Measurements from ENCODE around the gene EXOC6.

EXOC6 gene

DNA sequence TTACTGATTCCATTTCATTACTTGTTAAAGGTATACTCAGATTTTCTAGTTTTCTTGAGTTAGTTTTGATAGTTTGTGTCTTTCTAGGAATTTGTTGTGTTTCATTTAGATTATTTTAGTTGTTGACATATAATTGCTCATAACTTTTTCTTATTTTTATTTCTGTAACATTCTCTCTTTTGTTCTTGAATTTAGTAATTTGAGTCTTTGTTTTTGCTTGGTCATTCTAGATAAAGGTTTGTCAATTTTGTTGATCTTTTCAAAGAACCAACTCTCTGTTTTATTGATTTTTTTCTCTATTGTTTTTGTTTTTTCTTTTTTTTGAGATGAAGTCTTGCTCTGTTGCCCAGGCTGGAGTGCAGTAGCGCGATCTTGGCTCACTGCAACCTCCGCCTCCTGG, 7.2 kb downstream of the EXOC6 start:
- DNase-seq (ENCODE audit: low read depth): no peak
- no peak overlapping the region for H3K4me3 ChIP-seq (ENCODE audit: low read length)
- TF ChIP-seq, protein P1, sequence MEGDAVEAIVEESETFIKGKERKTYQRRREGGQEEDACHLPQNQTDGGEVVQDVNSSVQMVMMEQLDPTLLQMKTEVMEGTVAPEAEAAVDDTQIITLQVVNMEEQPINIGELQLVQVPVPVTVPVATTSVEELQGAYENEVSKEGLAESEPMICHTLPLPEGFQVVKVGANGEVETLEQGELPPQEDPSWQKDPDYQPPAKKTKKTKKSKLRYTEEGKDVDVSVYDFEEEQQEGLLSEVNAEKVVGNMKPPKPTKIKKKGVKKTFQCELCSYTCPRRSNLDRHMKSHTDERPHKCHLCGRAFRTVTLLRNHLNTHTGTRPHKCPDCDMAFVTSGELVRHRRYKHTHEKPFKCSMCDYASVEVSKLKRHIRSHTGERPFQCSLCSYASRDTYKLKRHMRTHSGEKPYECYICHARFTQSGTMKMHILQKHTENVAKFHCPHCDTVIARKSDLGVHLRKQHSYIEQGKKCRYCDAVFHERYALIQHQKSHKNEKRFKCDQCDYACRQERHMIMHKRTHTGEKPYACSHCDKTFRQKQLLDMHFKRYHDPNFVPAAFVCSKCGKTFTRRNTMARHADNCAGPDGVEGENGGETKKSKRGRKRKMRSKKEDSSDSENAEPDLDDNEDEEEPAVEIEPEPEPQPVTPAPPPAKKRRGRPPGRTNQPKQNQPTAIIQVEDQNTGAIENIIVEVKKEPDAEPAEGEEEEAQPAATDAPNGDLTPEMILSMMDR (conservative IDR thresholded peaks at IDR 0.05; ENCODE audit: low read length): no peak

DNA sequence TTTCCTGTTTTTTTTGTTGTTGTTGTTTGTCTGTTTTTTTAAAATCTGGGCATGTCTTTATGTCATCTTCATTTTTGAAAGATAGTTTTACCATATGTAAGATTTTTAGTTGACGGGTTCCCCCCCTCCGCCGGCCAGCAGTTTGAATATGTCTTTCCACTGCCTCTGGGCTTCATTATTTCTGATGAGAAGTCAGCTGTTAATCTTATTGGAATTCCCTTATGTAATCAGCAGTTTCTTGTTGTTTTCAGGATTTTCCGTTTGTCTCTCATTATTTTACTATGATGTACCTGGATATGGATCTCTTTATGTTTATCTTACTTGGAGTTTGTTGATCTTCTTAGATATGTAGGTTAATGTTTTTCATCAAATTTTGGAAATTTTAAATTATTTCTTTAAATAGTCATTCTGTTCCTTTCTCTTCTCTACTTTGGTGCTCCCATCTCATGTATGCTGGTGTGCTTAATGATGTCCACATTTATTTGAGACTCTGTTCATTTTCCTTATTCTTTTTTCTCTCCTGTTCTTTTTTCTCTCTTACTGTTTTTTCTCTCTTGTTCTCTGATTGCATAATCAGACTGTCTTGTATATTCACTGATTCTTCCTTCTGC, 9.7 kb downstream of the EXOC6 start:
- DNase-seq (ENCODE audit: low read depth): no peak
- TF ChIP-seq, protein P1 (conservative IDR thresholded peaks at IDR 0.05; ENCODE audit: low read length): no peak

DNA sequence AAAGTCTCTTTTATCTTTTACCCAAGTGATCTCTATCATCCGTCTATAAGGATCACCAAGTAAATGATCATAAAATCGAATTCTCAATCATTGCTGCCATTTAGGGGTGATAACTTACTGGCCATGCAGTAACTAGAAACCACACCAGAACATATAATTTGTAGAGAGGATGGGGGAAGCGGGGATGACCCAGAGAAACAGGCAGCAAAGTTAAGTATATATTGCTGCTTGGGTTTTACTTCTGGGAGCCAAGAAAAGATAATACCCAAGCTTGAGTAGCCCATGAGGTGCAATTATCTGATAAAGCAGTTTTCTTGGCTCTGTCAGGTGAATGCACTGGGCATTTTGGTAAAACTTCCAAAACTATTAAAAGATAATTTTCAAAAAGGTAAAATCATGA, 18.9 kb downstream of the EXOC6 start:
- DNase-seq (ENCODE audit: low read depth): no peak
- H3K4me3 ChIP-seq (ENCODE audit: low read length): no peak overlapping the region
- TF ChIP-seq, protein P1 (conservative IDR thresholded peaks at IDR 0.05; ENCODE audit: low read length): no peak

More for the DNA sequence above, 9.7 kb downstream of the EXOC6 start:
- H3K4me3 ChIP-seq (ENCODE audit: low read length): no peak overlapping the region

DNA sequence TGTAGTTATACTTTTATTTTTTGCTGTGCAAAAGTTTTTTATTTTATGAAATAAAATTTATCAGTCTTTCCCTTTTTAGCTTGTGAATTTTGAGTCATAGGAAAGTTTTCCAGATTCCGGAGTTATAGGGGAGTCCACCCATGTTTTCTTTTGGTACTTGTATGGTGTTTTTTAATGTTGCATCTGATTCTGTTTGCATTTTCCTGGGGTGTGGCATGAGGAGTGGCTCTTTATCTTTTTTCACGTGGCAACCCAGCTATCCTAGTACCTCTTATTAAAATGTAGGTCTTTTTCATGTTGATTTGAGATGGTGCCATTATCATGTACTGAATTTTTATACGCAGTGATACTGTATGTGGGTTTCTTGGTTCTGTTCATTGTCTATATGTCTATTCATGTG, 19.7 kb downstream of the EXOC6 start:
- TF ChIP-seq, protein P1 (conservative IDR thresholded peaks at IDR 0.05; ENCODE audit: low read length): no peak
- no peak overlapping the region for H3K4me3 ChIP-seq (ENCODE audit: low read length)
- DNase-seq (ENCODE audit: low read depth): no peak

DNA sequence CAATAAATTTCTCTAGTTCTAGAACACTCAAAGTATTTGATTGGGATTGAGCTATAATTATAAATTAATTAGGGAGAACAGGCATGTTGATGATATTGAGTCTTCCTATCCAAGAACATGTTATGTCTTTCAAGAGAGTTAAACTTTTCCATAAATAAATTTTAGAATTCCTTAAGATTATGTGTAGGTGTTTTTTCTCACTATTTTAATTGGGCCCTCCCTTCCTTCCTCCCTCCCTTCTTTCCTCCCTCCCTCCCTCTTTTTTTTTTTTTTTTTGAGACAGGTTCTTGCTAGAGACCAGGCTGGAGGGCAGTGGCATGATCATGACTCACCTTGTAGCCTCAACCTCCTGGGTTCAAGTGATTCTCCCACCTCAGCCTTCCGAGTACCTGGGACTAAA, 20.2 kb downstream of the EXOC6 start:
- TF ChIP-seq, protein P1 (conservative IDR thresholded peaks at IDR 0.05; ENCODE audit: low read length): no peak
- no peak for DNase-seq (ENCODE audit: low read depth)
- no peak overlapping the region for H3K4me3 ChIP-seq (ENCODE audit: low read length)

DNA sequence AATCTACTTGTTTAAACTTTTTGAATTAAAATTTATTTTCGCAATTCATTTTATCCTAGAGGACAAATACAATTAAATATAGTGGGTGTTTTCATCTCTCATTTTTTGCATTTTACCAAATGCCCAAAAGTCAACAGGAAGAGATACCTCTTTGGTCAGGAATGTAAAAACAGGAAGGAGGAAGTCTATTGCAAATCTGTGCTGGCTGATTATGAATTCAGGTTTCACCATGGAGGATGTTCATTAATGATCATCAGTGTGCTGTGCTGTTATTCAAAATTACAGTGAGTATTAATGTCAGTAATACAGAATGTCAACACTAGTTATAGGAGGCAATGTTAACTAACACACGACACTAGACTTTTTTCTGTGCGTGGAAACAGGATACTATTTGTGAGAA, 24.7 kb downstream of the EXOC6 start:
- no peak for DNase-seq (ENCODE audit: low read depth)
- H3K4me3 ChIP-seq (ENCODE audit: low read length): no peak overlapping the region
- TF ChIP-seq, protein P1 (conservative IDR thresholded peaks at IDR 0.05; ENCODE audit: low read length): no peak

DNA sequence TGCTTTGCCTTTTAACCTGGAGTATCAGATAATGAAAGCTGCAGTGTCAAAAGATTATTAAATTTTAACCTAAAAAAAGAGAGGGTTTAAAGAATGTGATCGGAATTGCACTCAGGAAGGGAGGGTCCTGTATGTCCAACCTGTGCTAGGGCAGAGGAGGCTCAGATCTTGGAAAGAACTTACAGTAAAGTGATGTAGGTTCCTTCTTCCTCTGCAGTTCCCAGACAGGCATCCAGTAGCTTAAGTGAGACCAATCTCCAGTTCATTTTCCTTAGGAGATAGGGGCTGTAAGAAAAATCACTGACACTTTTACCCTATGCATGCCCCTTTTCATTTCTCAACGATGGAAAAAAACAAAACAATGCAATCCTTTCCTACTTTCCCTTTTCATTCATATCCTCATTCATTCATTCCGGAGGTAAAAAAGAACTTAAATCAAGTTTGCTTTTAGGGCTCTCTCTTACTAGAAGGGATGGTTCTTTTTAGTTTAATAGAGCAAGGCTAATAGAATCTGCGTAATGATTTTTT, 28.3 kb downstream of the EXOC6 start:
- H3K4me3 ChIP-seq (ENCODE audit: low read length): no peak overlapping the region
- TF ChIP-seq, protein P1 (conservative IDR thresholded peaks at IDR 0.05; ENCODE audit: low read length): no peak
- DNase-seq (ENCODE audit: low read depth): no peak
